Endothelial cell (in vitro differentiated cells): ENCODE measurements around the gene TJP3. TPM values are rescaled to one million over a fixed set of nuclear protein-coding genes. Genes with fewer than 3 reads are reported as not detected.

Experiments used
- DNase-seq: peaks from one replicate; pipeline ENCODE4 v3.0.0; 2021; ENCODE audit warnings: low spot score
- H3K27ac Mint-ChIP-seq: one replicate; pipeline ENCODE4 v1.8.0; 2021; ENCODE audit warnings: mixed read lengths, inconsistent platforms; ENCODE audit not compliant: unreplicated experiment
- H3K27me3 Mint-ChIP-seq: one replicate; pipeline ENCODE4 v1.8.0; 2021; ENCODE audit warnings: mild to moderate bottlenecking, moderate library complexity, mixed read lengths, inconsistent platforms; ENCODE audit not compliant: unreplicated experiment
- H3K36me3 Mint-ChIP-seq: one replicate; pipeline ENCODE4 v1.8.0; 2021; ENCODE audit warnings: mild to moderate bottlenecking, low read depth, mixed read lengths, inconsistent platforms; ENCODE audit not compliant: unreplicated experiment
- H3K4me1 Mint-ChIP-seq: one replicate; pipeline ENCODE4 v1.8.0; 2021; ENCODE audit warnings: mild to moderate bottlenecking, mixed read lengths, inconsistent platforms; ENCODE audit not compliant: unreplicated experiment
- H3K4me3 Mint-ChIP-seq: one replicate; pipeline ENCODE4 v1.8.0; 2021; ENCODE audit warnings: mild to moderate bottlenecking, mixed read lengths, inconsistent platforms; ENCODE audit not compliant: unreplicated experiment
- H3K9me3 Mint-ChIP-seq: one replicate; pipeline ENCODE4 v1.8.0; 2021; ENCODE audit warnings: mixed read lengths, inconsistent platforms; ENCODE audit not compliant: unreplicated experiment
- total RNA-seq: library from RNA; stranded (reverse); fragmentation: NEBNext Ultra II Directional; extraction: Animal tissue kit (Norgen Biotek cat#: 25700); gene quantifications from one replicate; pipeline ENCODE4 v1.2.1, GENCODE V29; 2021; ENCODE audit not compliant: unreplicated experiment
- TF ChIP-seq, protein P1 (sequence below): fragments of 200-600 bp; sonication (generic); IDR thresholded peaks from one replicate; pipeline ENCODE4 v1.5.0; 2021; ENCODE audit warnings: antibody characterized with exemption; ENCODE audit not compliant: unreplicated experiment

The TJP3 gene
- total RNA-seq, 1 donor from 2014 or later = 3.1 TPM

DNA sequence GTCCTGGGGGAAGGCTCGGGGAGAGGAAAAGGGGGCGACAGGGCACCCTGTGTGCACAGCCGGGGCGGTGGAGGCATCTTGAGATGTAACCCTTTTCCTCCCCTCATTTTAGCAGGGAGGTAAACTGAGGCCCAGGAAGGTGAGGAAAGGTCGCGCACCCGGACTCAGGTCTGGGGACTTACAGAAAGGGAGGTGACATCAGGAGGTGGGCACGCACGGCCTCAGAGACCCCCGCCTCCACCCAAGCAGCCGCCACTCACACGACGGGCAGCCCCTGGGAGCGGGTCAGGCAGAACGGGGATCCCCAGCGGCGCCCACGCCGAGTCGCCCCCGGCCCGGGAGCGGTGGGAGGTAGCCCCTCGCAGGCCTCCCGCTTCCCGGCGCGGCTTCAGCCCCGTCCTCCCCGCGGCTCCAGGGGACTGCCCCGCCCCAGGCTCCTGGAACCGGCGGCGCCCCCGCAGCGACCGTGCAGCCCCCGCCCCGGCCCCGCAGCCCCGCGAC lies 8.4 kb upstream of the TJP3 start:
- TF ChIP-seq, protein P1, sequence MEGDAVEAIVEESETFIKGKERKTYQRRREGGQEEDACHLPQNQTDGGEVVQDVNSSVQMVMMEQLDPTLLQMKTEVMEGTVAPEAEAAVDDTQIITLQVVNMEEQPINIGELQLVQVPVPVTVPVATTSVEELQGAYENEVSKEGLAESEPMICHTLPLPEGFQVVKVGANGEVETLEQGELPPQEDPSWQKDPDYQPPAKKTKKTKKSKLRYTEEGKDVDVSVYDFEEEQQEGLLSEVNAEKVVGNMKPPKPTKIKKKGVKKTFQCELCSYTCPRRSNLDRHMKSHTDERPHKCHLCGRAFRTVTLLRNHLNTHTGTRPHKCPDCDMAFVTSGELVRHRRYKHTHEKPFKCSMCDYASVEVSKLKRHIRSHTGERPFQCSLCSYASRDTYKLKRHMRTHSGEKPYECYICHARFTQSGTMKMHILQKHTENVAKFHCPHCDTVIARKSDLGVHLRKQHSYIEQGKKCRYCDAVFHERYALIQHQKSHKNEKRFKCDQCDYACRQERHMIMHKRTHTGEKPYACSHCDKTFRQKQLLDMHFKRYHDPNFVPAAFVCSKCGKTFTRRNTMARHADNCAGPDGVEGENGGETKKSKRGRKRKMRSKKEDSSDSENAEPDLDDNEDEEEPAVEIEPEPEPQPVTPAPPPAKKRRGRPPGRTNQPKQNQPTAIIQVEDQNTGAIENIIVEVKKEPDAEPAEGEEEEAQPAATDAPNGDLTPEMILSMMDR = no peak
- no peak overlapping the region for H3K27ac Mint-ChIP-seq
- H3K4me1 Mint-ChIP-seq = peaks cover 3% of the 10 kb centered on the region
- H3K9me3 Mint-ChIP-seq = no peaks in the 10 kb centered on the region
- no peak for DNase-seq
- no peaks in the 10 kb centered on the region for H3K36me3 Mint-ChIP-seq
- peaks cover 3% of the 10 kb centered on the region for H3K27me3 Mint-ChIP-seq
- H3K4me3 Mint-ChIP-seq = peak overlapping the region; percentile 95

DNA sequence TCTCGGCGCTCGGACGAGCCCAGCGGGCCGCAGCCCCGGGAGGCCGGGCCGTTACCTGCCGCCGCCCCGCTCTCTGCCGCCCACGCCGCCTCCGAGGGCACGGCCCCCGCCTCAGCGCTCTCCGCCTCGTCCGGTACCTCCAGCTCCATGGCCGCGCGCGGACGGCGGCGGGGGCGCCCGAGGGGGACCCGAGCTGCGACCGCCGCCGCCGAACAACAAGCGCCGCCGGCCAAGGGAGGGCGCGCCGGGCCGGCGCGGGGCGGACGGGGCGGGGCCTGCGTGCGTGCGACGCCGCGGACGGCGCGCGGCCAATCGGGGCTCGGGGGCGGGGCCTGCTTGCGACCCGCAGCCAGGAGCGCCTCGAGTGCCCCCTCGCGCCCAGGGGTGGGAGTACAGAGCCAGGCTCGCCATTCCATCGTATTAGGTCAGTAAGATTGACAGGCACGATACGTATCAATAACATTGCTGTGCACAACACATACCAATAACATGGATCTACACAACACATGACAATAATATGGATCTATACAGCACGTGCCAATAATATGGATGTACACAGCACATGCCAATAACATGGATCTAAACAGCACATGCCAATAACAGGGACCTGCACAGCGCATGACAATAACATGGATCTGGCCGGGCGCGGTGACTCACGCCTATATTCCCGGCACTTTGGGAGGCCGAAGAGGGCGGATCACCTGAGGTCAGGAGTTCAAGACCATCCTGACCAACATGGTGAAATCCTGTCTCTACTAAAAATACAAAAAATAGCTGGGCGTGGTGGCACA lies 7.7 kb upstream of the TJP3 start, which contains the start of gene PIP5K1C:
Gene PIP5K1C, minus strand, starts transcription at position 227 of the 791 bp plus-strand sequence. Its CDS starts 78 bp downstream, at position 149.
- no peaks in the 10 kb centered on the region for H3K36me3 Mint-ChIP-seq
- H3K27ac Mint-ChIP-seq = peak within 1 kb of the TSS; percentile 52
- peaks cover 3% of the 10 kb centered on the region for H3K27me3 Mint-ChIP-seq
- peak; percentile 99 for DNase-seq
- peaks cover 3% of the 10 kb centered on the region for H3K4me1 Mint-ChIP-seq
- H3K9me3 Mint-ChIP-seq = no peaks in the 10 kb centered on the region
- TF ChIP-seq, protein P1 = peak; percentile 72
- peak within 1 kb of the TSS; percentile 95 for H3K4me3 Mint-ChIP-seq

DNA sequence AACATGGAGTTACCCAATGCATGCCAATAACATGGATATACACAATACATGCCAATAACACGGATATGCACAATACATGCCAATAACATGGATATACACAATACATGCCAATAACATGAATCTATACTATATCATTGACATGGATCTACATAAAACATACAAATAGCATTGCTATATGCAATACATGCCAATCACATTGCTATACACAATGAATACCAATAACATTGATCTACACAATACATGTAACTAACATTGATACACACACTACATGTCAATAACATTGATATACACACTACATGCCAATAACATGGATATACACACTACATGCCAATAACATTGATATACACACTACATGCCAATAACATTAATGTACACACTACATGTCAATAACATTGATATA lies 7.0 kb upstream of the TJP3 start:
- Mint-ChIP-seq H3K9me3 (no peaks in the 10 kb centered on the region), H3K4me3 (peak overlapping the region; percentile 76), H3K4me1 (peaks cover 3% of the 10 kb centered on the region), H3K27ac (no peak overlapping the region), H3K36me3 (no peaks in the 10 kb centered on the region), H3K27me3 (peaks cover 3% of the 10 kb centered on the region)
- TF ChIP-seq, protein P1 = no peak
- no peak for DNase-seq

GRCh38 chr19:3707868-3708206 lies 347 bp upstream of the TJP3 start:
- peaks cover 1% of the 10 kb centered on the region for H3K27me3 Mint-ChIP-seq
- no peaks in the 10 kb centered on the region for H3K9me3 Mint-ChIP-seq

More at GRCh38 chr19:3707868-3708206, 347 bp upstream of the TJP3 start:
- H3K27ac Mint-ChIP-seq = no peak overlapping the region
- H3K4me1 Mint-ChIP-seq = no peaks in the 10 kb centered on the region
- DNase-seq = no peak
- H3K36me3 Mint-ChIP-seq = no peaks in the 10 kb centered on the region
- TF ChIP-seq, protein P1 = no peak
- H3K4me3 Mint-ChIP-seq = no peak overlapping the region
